Fibroblast of the conjunctiva (primary cell): ENCODE results near the gene KCNJ12.
"Not testable (repeated sequence)": the region's sequence is repeated elsewhere in the genome, so short reads cannot be mapped to it uniquely, and the experiment has no call there.

Experiments used
- DNase-seq: peaks from one replicate; pipeline ENCODE4 v3.0.0-alpha.2; 2010; ENCODE audit warnings: low read depth

The KCNJ12 gene

DNA sequence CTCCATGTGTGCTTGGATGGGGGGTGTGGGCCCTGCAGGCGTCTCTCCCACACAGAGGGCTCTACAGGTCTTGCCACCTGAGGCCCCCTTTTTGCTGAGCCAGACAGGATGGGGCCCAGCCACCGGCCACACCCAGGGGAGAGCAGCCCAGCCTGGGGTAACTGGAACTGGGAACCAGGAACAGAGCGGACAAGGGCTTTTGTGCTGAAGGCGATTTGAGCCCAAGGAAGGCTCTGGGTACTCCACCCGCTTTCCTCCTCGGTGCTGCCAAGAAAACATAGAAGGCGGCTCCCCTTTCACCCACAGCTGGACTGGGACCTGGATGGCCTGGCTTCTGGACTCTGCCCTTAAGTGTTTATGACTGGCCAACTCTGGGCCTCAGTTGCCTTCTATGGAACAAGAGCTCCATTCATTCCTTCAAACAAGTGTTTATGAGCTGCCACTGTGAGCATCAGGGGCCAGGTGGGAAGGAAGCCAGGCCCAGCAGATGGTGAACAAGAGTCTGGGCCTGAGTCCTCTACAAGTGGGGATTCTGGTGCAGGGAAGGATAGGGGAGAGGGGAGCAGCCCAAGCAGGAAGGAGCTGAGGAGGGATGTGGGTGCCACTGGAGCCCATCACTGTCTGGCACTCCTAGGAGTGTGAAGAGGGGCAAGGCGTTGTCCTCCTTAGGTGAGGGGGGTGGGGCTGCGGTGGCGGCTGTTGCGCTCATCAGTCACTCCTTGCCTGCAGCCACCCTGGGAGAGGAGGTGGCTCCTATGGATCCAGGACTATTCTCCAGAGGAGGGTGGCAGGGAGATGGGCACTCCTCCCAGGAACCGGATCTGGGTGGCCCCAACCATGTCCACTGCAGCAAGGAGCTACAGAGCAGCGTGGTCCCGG is 46.4 kb downstream of the KCNJ12 start:
- DNase-seq: not testable (repeated sequence)

DNA sequence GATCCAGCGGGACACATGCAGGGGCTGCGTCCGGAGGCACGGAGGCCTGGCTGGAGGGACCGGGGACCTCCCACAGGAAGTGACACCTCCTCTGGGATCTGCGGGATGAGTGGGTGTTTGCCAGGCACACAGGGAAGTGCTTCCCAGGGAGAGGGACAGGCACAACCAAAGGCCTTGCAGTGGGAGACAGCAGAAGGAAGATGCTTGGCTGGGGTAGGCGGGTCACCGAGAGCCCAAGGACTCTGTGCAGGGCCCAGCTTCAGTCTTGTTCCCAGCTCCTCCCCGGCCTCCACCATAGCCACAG is 47.0 kb downstream of the KCNJ12 start:
- not testable (repeated sequence) for DNase-seq

DNA sequence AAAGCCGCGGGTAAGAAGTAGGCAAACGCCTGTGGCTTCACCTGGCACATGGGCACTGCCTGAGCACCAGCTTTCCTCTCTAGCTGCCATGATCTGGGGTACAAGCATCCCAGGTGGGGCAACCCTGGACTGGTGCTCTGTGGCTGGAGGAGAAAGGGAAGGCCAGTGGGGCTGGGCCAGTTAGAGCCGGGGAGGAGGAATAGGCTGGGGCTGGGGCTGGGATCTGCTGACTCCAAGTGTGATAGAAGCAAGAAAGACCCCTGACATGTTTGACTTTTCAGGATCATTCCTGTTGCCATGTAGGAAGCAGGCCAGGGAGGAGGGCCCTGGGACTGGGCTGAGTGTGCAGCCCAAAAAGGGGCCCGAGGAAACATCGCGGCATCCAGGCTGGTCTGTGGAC is 48.5 kb downstream of the KCNJ12 start:
- DNase-seq: not testable (repeated sequence)

DNA sequence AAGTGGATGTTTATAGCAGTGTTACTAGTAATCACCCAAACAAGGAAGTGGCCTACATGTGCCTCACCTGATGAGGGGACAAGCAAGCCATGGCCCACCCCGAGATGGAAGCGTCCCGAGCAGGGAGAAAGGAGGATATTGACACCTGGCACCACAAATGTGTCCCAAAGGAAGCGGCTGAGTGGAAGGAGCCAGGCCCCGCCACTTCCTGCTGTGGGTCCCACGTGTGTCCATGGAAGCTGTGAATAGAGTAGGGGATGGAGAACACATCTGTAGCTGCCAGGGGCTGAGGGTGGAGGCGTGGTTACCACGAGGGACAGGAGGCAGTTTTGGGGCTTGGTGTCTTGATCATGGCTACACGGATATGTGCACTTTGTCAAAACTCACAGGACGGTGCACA is 49.2 kb downstream of the KCNJ12 start:
- DNase-seq: no peak

DNA sequence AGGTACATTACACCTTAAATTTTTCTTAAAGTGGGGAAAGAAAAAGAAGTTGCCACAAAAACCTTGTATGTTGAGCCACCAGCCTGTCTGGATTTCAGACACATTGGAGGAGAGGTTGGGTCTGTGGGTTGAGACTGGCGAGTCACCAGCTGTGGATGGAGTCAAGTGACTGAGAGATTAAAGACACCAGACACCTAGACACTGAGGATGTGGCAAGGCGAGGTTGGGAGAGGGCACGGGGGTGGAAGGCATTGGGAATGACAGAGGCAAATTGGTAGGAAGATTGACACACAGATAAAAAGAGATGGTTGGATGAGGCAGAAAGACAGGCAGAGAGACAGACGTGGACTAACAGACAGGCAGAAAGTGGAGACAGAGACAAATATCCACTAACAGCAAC is 49.6 kb downstream of the KCNJ12 start:
- DNase-seq: no peak

DNA sequence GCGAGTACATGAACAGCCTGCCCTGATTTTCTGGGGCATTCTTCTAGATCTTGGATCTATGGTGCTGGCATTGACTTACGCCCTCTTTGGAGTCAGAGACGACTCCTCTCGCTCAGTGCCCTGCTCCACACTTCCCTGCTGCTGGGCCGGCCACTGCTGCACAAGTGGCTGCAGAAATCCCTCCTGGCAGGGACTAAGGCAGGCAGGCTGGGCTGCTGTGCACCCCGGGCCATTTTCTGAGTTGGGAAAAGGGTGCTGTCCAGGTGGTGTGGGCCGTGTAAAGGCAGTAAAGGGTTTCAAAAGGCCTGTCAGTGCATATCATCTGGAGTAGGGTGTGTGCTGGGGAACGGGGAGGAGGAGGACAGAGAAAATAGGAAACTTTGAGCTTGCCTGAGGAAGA is 50.1 kb downstream of the KCNJ12 start:
- not testable (repeated sequence) for DNase-seq

DNA sequence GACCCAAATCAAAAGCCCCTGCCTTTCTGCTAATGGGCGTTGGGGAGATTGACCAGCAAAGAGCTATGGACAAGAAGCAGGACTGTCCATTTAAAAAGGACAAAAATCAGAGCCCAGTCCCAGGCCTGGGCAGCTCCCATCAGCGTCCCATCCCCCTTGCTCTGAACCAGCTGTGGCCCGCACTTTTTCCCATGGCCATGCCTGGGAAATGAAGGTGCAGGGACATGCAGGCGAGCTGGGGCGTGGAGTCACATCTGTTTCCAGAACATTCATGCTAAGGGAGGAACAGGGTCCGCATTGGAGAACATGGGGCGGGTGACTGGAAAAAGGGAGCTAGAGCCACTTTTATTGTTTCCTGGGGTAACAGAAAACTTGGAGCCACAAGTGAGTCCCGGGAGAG is 50.7 kb downstream of the KCNJ12 start:
- DNase-seq: not testable (repeated sequence)

DNA sequence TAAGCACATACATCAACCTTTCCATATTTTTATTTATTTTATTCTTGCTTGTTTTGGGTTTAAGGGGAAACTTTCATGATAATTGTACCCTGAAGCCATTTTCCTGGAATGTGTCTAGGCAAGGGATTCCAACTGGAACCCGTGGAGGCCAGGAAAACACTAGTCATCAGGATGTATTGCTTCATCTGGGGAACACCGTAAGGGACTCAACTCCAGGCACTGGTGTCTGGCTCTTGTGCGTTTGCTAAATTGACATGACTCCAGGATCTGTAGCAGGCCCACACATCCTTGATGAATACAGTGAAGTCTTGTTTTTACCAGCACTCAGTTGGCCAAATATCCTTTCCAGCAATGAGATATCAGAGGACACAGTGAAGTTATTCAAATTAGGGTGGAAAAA is 51.6 kb downstream of the KCNJ12 start:
- not testable (repeated sequence) for DNase-seq

DNA sequence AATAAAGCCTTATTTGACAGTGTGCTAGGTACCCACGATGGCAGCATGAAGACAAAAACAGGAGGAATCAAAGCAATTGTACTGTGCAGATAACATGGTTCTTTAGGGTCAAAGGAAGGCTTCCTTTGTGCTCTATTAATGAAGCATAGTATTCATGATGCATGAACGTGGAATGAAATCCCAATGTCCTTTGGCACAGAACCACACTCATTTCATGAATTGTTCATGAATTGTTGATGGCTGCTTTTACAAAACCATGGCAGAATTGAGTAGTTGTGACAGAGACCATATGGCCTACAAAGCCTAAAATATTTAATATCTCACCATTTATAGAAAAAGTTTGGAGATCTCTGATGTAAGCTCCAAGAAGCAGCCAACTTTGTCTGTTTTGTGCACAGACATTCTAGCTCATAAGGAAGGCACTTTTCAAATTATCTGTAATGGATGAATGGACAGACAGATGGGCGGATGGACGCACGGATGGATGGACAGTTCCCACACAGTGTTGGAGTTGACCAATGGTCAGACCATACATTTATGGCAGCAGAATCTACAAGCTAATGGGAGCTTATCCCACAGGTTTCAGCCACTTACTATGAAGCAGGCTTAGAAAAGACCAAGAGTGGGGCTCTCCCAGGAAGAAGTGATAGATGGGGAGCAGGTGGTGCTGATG is 52.7 kb downstream of the KCNJ12 start:
- DNase-seq: not testable (repeated sequence)

DNA sequence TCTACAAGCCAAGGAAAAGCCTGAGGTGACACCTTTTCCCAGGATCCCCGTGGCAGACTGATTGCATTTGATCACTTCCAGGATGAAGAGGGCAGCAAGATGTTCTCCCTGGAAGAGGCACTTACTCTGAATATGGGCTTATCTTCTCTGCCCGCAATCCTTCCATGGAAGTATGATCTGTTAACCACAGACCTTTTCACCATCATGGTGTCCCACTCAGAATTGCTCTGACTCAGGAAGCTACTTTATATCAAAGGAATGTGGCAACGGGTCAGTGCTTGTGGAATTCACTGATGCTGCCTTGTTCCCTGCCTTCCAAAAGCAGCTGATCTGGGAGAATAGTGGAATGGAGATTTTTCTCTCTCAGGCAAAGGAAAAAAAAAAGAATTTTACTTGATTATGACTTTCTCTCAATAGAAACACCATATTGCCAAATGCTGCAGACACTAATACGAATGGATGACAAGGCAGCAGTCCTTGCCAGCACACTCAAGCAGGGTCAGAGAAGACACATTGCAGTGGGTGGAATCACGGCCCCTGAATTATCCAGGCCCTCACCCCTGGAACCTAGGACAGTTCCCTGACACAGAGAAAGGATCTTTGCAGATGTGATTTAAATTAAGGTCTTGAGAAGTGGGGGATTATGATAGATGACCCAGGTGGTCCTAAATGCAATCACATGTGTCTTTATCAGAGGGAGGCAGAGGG is 53.9 kb downstream of the KCNJ12 start:
- DNase-seq: not testable (repeated sequence)

DNA sequence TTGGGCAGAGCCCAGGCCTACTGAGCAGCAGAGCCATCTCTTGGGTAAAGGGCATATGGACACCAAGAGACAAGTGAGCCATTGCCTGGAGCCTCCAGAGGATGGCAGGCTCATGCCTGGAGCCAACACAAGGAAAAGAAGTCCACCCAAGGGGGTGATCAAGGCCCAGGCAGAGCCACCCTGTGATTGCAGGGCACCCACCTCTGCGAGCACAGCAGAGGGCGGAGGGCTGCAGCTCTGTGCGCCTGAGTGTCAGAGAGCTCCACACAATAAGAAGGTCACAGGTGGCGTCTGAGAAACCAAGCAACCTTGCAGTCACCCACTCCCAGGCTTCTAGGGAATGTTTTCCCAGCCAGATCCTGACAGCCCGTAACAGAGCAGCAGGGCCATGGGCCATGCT is 57.8 kb downstream of the KCNJ12 start:
- not testable (repeated sequence) for DNase-seq

DNA sequence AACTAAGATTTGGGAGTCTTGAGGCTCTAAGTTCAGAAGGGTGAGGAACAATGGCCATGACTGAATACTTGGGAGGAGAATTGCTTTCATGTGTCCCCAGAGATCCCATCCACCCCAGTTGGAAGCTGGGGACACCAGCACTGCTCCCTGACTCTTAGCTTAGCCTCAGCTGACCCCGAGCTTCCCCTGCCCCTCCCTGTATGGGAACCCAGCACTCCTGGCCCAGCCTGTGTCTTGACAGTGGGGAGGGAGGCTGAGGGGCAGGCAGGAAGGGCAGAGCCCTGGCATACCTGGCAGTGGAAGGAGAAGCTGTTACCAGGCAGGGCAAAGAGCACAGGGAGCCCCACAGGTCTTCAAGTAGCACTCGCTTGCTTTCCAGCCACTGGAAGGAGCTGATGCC is 58.8 kb downstream of the KCNJ12 start:
- not testable (repeated sequence) for DNase-seq

DNA sequence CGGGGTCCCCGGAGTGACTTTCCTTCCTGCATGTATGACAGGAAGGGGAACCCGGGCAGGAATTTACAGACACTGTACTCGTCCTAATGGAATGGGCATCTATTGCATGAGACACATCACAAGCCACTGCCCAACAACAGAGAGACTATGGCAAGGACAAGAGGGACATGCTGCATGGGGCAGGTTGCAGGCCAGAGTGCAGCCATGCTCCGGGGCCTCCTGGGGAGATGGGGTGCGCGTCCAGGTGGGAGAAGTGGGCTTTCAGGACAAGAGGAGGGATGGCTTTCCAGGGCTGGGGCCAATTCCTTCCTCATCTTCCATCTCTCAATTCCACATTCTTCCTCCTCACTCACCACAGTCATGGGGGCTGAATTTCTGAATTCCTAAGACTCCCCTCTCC is 60.3 kb downstream of the KCNJ12 start:
- not testable (repeated sequence) for DNase-seq

DNA sequence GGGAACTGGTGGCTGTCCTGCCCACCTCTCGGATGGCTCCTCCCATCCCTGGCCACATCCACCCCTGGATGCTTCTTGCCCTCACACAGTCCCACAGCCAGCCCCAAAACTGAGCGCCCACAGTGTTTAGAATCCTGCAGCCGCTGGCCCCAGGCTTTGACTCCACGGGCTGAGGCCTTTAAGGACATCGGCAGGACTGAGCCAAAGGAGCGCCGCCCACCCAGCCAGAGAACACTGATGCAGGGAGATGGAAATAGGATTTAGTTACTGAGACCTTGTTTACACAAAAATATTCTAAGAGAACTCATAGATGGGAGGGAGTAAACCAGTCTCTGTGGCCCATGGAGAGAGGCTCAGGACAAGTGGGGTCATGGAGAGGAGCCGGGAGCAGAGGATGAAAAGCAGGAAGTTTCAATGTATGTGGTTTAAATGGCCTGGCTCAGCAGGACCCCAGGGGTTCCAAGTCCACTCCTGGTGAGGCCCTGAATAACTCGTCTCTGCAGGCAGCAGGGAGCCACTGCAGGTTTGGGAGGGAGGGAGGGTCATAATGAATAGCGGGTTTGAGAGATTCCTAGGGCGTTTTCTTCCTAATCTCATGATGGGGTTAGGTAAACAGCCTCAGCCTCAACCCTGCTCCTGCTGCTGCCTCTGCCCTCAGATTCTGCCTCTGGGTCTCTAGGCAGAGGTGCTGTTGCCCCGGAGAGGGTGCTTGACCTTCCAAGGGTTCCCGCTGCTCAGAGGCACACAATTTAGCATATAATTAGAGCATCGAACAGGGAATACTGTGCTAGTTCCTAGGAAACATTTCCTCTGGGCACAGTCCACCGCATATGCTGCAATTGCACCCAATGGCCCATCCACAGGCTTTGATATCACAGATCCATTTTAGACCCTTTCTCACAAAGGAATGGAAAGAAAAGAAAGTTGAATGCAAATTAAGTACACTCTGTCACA is 61.0 kb downstream of the KCNJ12 start:
- DNase-seq: not testable (repeated sequence)

DNA sequence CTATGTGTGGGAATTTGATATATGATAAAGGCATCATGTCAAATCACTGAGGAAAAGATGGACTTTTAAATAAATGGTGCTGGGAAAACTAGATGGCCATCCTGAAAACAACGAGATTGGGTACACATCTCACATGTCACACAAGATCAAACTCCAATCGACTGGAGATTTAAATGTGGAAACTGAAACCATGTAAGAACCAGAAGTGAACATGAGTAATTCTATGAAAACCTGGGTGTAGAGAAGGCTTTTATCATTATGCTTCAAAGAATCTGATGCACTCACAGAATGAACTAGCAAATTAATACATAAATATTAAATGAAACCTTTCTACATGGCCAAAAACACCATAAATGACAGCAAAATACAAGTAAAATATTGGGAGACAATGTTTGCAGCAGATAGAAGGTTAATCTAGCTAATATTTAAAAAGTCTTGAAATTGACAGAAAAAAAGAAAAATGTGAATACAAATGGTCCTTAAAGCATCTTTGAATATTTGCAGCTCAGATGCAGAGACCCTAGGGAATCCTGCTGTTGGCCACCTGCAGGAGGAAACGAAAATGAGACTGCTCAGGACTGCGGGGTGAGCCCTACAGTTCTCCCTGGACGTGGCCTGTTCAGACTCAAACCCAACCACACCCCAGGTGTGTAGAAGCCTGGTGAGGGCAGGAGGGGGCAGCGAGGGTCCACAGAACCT is 62.3 kb downstream of the KCNJ12 start:
- not testable (repeated sequence) for DNase-seq

DNA sequence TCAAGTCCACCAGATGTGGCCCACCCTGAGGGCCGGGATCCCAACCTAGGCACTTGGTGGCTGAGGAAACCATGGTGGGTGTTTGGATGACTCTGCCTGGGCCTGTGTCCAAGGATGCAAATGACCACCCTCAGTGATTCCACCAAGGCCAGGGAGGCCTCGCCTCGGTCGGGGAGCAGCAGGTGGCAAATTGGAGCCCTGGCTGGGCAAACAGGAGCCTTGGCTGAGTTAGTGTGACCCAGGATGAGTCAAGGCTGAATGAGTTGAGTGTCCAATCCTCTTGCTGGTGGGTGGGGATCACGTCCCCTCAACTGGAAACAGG is 62.8 kb downstream of the KCNJ12 start:
- not testable (repeated sequence) for DNase-seq

DNA sequence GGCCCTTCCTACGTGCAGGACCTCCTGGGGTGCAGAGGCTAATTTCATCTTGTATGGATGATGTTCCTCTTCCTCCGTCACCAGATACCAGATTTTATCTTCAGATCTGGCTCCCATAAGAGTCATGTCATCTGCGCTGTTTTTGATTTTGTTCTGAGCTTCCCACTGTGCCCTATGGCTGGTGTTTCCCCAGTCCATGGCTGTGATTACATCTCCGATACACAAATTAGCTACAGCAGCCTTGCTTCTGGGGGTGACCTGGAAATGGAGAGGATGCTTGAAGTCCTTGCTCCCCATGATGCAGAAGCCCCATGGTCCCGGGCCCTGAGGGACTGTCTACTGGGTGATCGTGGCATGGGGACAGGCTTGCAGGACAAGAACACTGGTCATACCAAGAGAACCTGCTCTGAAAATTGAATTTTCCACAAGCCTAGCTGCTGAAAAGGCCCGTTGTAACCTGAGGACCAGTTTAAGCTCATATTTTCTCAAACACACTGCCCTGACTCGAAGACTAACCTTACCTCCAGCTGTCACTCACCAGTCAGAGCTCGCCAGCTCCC is 69.0 kb downstream of the KCNJ12 start:
- no peak for DNase-seq

DNA sequence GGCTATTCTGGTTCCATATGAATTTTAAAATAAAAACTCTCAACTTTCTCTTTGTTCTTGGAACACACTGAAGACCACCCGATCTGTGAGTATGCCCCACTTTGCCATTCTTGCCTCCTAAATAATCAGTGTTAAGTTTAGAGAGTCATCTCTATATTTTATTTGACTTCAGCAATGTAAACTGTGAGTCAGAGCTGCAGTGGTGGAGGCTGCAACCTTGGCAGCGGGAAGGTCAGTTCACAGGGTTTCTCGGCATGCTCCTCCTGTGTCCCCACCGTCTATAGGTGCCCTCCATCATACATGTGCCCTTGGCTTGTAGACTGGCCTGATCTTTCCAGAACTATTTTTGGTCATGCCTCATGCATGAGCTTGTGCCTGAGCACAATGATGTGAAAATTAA is 71.4 kb downstream of the KCNJ12 start:
- not testable (repeated sequence) for DNase-seq

DNA sequence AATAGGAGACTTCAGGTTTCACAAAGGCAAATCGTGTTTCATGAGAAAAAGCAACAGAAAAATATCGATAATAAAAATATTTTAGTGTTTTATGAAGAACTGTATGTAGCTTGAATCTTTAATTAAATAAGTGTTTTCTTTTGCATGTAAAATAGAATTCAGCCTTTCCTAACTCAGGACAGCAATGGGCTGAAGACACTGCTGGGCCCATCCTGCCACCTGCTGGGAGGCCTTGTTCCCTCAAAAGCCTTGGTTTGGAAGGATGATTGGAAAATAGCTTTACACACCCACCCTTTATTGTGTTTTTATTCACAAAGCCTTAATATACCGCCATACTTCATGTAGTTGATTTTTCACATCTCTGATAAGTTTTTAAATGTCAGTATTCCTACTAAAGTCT is 73.7 kb downstream of the KCNJ12 start:
- DNase-seq: not testable (repeated sequence)

DNA sequence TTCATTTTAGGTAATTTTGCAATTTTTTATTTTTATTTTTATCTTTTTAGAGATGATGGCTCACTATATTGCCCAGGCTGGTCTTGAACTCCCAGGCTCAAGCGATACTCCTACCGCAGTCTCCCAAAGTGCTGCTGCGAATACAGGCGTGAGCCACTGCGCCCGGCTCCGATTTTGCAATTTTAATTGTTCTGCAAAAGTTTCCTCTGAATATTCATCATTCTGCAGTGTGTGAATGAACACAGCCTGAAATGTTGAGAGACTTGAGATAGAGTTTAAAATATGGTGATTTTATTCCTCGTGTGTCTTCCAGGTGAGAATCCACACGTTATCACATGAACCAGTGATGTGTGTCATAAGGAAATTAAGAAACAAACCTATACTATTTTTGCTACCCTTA is 75.8 kb downstream of the KCNJ12 start:
- no peak for DNase-seq
